ENCODE data around the gene MYCBP2.

Gene MYCBP2

GRCh38 chr13:77067519-77067918 lies 259.4 kb downstream of the MYCBP2 start:
- DNase-seq = no peak

GRCh38 chr13:77065461-77066147 lies 261.3 kb downstream of the MYCBP2 start:
- DNase-seq = no peak

DNA sequence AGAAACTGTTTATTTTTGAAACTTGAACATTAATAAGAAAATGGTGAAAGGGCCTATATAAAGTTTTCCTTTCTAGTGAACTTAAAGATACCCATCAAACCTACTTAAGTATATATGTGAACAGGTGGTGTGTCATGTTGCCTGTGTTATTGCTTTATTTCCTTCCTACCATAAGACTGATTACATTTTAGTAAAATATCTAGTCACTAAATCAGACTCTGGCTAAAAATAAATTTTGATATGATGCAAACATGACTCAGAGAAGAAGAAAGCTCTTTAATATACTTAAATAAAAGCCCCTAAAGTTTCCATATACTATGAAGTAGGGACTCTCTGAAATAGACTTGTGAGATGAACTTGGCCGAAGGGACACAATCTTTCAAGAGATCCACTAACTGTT lies 264.8 kb downstream of the MYCBP2 start:
- no peak for DNase-seq

- DNase-seq = no peak
These were observed 265.5 kb downstream of the MYCBP2 start for GRCh38 chr13:77061362-77061761.

- no peak for DNase-seq
These were observed 270.0 kb downstream of the MYCBP2 start for GRCh38 chr13:77056886-77057285.

- DNase-seq = no peak
These were observed 270.5 kb downstream of the MYCBP2 start for GRCh38 chr13:77056382-77056781.

DNA sequence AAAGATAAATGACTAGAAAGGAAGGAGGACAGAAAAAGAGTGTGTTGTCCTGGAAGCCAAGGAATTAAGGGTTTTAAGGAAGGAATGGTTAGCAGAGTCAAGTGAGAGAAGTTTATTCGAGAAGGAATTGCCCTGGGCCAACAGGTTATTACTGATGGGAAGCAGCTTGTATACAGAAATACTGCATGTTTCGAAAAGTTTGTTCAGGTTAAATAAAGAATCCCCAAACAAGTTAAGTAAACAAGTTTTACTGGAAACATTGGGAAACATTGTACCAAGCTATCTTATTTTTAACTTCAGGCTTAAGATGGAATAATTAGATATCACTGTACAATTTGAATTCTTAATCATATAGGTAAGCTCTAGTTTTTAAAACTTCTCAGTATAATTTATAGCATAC lies 271.7 kb downstream of the MYCBP2 start:
- DNase-seq = no peak

DNA sequence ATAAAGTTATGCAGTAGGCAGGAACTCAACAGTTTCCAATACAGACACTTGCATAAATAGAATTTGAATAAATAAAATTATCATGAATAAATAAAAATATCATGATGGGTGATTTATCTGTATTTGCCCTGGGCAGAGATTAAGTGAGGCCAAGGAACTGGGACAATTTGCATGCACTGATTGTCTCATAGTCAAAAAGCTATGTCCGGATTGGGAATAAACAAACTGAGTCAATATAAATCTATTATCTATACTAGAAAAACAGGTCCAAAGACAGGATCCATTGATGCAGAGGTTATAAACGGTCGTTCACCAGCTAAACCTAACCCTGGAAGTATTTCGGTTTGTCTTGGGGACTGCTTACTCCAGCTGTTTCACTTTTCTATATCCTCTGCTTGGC lies 273.7 kb downstream of the MYCBP2 start:
- no peak for DNase-seq

GRCh38 chr13:77048681-77049080 lies 278.2 kb downstream of the MYCBP2 start:
- DNase-seq = no peak

GRCh38 chr13:77047649-77048343 lies 279.1 kb downstream of the MYCBP2 start:
- DNase-seq = no peak

DNA sequence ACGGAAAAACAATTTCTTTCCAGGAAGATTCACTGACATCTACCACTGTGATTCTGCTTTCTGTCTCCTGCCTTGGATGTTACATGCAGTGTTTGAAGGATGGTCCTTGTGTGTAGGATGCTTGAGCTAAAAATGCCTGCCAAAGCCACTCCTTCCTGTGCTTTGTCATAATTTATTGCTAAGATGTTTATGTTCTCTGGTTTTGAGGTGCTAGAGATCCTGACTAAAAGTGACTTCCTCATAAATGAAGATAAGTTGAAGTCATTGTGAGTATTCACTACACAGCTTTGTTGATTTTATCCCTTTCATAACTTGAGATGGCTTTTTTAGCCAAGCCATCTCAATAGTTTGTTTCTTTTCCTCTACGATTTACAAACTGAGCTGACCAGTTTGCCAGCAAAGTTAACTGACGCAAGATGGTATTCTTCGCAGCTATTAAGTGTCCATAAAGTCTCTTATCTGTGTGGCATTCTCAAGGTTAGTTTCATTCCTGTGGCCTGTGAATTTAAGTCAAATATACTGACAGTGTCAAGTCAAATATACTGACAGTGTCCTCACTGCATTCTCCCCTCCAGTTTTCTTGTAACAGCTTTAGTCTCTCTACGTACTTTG lies 284.2 kb downstream of the MYCBP2 start:
- no peak for DNase-seq

DNA sequence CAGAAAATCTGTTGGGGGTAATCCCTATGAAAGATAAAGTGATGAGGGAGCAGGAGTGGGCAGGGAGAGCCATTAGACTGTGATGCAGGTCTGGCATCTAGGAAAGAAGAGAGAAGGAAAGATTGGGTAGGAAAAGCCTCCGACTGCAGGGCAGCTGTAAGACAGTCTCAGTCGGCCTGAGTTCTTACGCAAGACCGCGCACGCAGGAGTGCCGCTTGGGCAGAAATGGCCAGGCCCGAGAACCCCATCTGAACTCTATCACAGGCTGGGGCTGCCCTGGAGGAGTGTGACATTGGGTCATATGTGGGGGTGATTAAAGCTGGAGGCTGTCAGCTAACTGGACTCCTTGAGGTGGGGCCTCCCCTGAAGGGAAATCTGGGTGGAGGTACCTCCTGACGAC lies 286.1 kb downstream of the MYCBP2 start:
- DNase-seq = no peak

GRCh38 chr13:77040076-77040475 lies 286.8 kb downstream of the MYCBP2 start:
- no peak for DNase-seq

- no peak for DNase-seq
These were observed 287.9 kb downstream of the MYCBP2 start for GRCh38 chr13:77038907-77039480.

DNA sequence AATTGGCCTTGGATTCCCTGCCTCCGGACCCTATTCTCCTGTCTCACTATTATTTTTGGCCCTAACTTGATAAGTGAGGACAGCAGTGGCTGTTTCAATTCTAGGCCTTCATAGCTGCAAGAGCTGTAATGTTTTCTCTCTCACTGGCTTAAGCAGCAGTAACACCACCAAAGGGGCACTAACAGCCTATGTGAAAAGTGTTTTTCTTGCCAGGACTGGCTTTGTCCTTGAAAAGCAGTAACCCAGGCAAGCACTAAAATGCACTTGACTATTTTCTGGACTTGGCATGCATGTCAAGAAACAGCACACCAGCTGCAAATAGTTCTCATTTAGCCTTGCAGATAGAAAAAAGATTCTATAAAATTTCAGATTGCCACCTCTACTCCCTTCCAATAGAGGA lies 290.6 kb downstream of the MYCBP2 start:
- DNase-seq = no peak

GRCh38 chr13:77034881-77035280 lies 292.0 kb downstream of the MYCBP2 start:
- DNase-seq = no peak

DNA sequence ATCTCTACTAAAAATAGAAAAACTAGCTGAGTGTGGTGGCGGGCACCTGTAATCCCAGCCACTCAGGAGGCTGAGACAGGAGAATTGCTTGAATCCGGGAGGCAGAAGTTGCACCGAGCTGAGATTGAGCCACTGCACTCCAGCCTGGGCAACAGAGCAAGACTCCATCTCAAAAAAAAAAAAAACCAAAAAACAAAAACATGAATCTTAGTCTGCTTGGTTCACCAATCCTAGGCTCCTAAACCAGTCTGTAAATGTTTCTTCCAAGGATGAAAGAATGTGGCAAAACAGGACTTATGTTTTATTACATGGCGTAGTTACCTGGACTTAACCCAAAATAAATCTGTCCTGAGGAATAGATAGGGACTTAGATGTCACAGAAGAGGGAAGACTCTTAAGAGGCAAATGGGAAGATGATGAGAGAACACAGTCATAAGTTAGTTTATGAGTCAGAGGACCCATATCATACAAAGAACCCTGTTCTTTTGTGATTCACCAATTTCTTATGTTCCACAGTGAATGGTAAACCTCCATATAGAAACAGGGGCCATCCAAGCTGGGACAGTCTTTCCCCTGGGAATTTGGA lies 293.1 kb downstream of the MYCBP2 start:
- DNase-seq = no peak

GRCh38 chr13:77031656-77032243 lies 295.1 kb downstream of the MYCBP2 start:
- DNase-seq = no peak

- DNase-seq = no peak
These were observed 297.5 kb downstream of the MYCBP2 start for GRCh38 chr13:77029436-77029835.

DNA sequence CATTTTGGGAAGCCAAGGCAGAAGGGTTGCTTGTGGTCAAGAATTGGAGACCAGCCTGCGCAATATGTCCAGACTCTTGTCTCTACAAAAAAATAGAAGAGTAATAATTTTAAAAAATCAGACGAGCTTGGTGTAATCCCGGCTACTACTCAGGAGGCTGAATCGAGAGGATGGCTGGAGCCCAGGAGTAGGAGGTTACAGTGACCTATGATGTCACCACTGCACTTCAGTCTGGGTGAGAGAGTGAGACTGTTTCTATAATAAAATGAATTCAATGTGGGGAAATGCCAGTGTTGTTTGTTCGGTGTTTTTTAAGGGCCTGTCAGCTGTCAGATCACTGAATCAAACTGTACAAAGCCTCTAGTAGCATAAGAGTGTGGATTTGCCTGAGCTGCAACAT lies 298.7 kb downstream of the MYCBP2 start:
- DNase-seq = no peak

DNA sequence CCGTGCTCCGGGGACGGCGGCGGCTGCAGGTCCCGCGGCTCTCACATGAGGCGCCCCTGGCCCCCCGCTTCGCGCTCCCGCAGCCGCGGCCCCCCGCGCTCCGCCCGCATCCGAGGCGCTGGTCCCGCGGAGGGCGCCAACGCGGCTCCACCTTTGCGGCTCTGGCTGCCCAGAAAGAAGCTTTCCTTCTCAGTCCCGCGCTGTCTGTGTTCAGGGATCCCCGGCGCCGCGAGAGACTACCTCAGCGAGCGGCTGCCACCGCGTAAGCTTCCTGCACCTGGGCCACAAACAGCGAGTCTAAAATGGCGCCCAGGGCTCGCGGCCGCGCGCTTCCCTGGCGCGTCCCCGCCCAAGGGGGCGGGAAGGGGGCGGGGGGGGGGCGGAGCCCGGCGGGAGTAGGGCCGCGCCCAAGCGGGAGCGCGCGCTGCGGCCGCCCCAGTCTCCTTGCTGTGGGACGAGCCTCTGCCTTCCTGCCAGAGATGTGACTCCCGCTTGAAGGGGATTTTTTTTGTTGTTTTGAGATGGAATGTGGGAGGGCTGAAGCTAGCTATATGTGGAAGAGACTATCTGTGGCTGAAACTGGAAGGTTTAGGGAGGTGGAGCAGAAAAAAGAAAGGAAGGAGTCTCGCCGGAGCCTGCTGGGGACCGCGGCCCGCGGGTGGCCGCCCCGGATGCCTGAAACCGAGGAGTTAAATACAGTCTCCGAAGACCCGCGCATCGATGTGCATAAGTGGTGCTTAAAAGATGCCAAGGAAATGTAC lies 299.9 kb downstream of the MYCBP2 start, which contains the start of gene FBXL3:
TSS of gene FBXL3 (minus strand) at position 299 of the 761 bp plus-strand sequence. CDS start 5,299 bp downstream, outside the sequence.
- DNase-seq = peak; percentile 86

GRCh38 chr13:77026255-77026860 lies 300.5 kb downstream of the MYCBP2 start:
- peak; percentile 82 for DNase-seq
